Gastroesophageal sphincter (tissue), 3 donors: ENCODE measurements around the gene IFNA6.

Experiments used
- EP300 ChIP-seq: sonication (generic); formaldehyde crosslinking; IDR thresholded peaks from one replicate; pipeline ENCODE4 v1.6.1; 2017; ENCODE audit warnings: antibody characterized with exemption, mild to moderate bottlenecking
- POLR2A ChIP-seq, 2 donors: fragments of 450-650 bp; IDR thresholded peaks; one replicate each; pipeline ENCODE4 v1.6.1; 2017; ENCODE audit warnings: antibody characterized with exemption in 2 of 2, mild to moderate bottlenecking in 2 of 2, moderate library complexity in 1 of 2
- POLR2AphosphoS5 ChIP-seq: sonication (generic); formaldehyde crosslinking; IDR thresholded peaks from one replicate; pipeline ENCODE4 v1.6.1; 2017; ENCODE audit warnings: antibody characterized with exemption
- TF ChIP-seq, protein P1 (sequence below), 4 experiments: fragments of 200-600 bp in 2 of 4; fragments of 450-650 bp in 2 of 4; sonication (generic) in 1 of 4; IDR thresholded peaks; one replicate each; pipeline ENCODE4 v1.5.1; 2017 to 2019; ENCODE audit warnings: antibody characterized with exemption in 4 of 4, mild to moderate bottlenecking in 2 of 4, moderate library complexity in 2 of 4

DNA sequence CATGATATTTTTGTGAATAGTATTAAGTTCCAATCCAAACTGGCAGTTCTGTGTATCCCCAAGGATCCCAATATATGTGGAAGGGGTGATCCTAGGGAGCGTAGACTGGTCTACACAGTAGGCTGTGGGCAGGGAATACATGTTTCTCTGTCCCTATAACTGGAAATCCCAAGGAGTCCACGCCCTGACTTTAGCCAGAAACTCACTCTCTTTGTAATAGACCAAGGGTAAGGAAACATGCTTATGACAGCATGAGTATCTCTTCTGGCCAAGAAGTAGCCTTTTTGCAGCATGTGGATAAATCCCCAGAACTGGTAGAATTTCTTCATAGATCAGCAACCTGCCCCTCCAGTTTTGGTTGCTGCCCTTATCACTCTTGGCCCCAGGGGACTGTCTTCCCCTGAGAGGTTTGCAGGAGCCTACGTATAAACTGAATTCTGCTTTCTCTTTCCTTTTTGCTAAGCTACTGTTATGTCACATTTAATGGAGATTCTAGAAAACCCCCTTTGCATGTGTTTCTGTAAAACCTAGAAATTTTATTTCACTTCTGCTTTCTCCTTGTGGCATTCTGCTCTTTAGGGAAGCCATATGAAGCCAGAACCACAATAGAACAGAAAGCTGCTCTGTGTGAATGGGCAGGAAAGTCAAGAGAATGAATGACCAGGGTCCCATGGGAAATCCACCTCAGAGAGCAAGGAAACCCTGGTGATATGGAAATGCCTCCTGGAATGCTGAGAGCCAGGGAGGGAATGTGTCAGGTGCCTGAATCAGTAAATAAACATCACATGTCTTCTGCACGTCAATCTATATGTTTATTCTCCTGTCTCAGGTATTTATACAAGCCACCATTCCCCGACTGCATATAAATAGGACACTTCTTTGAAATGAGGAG lies 31.0 kb upstream of the IFNA6 start:
- TF ChIP-seq POLR2AphosphoS5 (no peak), POLR2A (IDR thresholded peaks at IDR 0.05) (no peak), EP300 (no peak)
- TF ChIP-seq, protein P1, sequence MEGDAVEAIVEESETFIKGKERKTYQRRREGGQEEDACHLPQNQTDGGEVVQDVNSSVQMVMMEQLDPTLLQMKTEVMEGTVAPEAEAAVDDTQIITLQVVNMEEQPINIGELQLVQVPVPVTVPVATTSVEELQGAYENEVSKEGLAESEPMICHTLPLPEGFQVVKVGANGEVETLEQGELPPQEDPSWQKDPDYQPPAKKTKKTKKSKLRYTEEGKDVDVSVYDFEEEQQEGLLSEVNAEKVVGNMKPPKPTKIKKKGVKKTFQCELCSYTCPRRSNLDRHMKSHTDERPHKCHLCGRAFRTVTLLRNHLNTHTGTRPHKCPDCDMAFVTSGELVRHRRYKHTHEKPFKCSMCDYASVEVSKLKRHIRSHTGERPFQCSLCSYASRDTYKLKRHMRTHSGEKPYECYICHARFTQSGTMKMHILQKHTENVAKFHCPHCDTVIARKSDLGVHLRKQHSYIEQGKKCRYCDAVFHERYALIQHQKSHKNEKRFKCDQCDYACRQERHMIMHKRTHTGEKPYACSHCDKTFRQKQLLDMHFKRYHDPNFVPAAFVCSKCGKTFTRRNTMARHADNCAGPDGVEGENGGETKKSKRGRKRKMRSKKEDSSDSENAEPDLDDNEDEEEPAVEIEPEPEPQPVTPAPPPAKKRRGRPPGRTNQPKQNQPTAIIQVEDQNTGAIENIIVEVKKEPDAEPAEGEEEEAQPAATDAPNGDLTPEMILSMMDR (IDR thresholded peaks at IDR 0.05) = no peak
